HepG2 (cell line): Measurements from ENCODE around the gene RNASE9. TPM values are rescaled to one million over a fixed set of nuclear protein-coding genes. Genes with fewer than 3 reads are reported as not detected.

Experiments used
- ATAC-seq: fragments of 200-7000 bp; cut with Tn5 transposase; 3 replicates; pipeline ENCODE4 v1.9.1; 2020; ENCODE audit warnings: mild to moderate bottlenecking, moderate library complexity
- BruUV-seq: library from RNA; stranded (reverse); fragments of 400-500 nt; replicated peaks from 2 replicates; lab custom pipeline; 2021; lab: Mats Ljungman, UMichigan
- CTCF ChIA-PET: fragments of 300-600 bp; formaldehyde crosslinking; extraction: SDS; loops from one replicate; lab custom pipeline; 2021; ENCODE audit warnings: low total read pairs, inconsistent platforms, low intra/inter-chr PET ratio; lab: Yijun Ruan, JAX
- POLR2A ChIA-PET: fragments of 350-600 bp; sonication (Branson Sonifier 250); formaldehyde crosslinking; loops from one replicate; lab custom pipeline; 2020; ENCODE audit warnings: antibody characterized with exemption, inconsistent platforms; lab: Yijun Ruan, JAX
- DNase-seq: peaks from one replicate; pipeline ENCODE4 v3.0.0-alpha.2; 2015; ENCODE audit warnings: low spot score
- FAIRE-seq: peaks from 3 replicates; lab custom pipeline; 2011; peaks lifted over from hg19 to GRCh38; lab: Jason Lieb, UNC
- H2AFZ ChIP-seq: one replicate; pipeline ENCODE4 v1.6.1; 2011; ENCODE audit warnings: low read length, inconsistent platforms
- H3K27ac ChIP-seq: fragments of 300-600 bp; 3 replicates; pipeline ENCODE4 v1.8.0; 2011; ENCODE audit warnings: mixed run types, mild to moderate bottlenecking, mixed read lengths, low read length, inconsistent platforms; ENCODE audit not compliant: insufficient read depth; ENCODE audit errors: extremely low read length
- H3K27me3 ChIP-seq, 2 experiments: fragments of 200-600 bp in 1 of 2; 2 replicates in 1 of 2; 3 replicates in 1 of 2; pipeline versions ENCODE4 v1.6.0 to v1.8.0; 2011; ENCODE audit warnings: low read length in 2 of 2, mild to moderate bottlenecking in 2 of 2, moderate library complexity in 2 of 2, inconsistent platforms in 1 of 2; ENCODE audit not compliant: insufficient read depth in 2 of 2, control insufficient read depth in 1 of 2
- H3K36me3 ChIP-seq, 2 experiments: fragments of 200-600 bp in 1 of 2; replicated peaks in 1 of 2; 2 replicates in 1 of 2; 3 replicates in 1 of 2; pipeline versions ENCODE4 v1.5.1 to v1.8.0; 2011; ENCODE audit warnings: low read length in 2 of 2, inconsistent platforms in 1 of 2; ENCODE audit not compliant: insufficient read depth in 2 of 2, control insufficient read depth in 1 of 2
- H3K4me1 ChIP-seq: 2 replicates; pipeline ENCODE4 v1.5.1; 2012; ENCODE audit warnings: low read length, inconsistent platforms; ENCODE audit not compliant: insufficient read depth
- H3K4me2 ChIP-seq: 2 replicates; pipeline ENCODE4 v1.6.0; 2011; ENCODE audit warnings: low read depth, low read length, inconsistent platforms
- H3K4me3 ChIP-seq, 3 experiments: fragments of 200-600 bp in 1 of 3; sonication (generic), shearing (Covaris generic) in 1 of 3; replicated peaks in 1 of 3; 2 replicates each; pipeline ENCODE4 v1.5.1; 2011 to 2016; ENCODE audit warnings: low read length in 3 of 3, inconsistent platforms in 2 of 3, low read depth in 2 of 3, mild to moderate bottlenecking in 2 of 3, control low read depth in 1 of 3, mixed read lengths in 1 of 3; ENCODE audit not compliant: insufficient read depth in 1 of 3
- H3K79me2 ChIP-seq: one replicate; pipeline ENCODE4 v1.6.1; 2011; ENCODE audit warnings: low read length, inconsistent platforms; ENCODE audit not compliant: insufficient read depth
- H3K9ac ChIP-seq: 2 replicates; pipeline ENCODE4 v1.6.0; 2011; ENCODE audit warnings: mild to moderate bottlenecking, low read depth, low read length, inconsistent platforms; ENCODE audit not compliant: insufficient read depth
- H3K9me3 ChIP-seq: 2 replicates; pipeline ENCODE4 v1.5.1; 2012; ENCODE audit warnings: mild to moderate bottlenecking, low read length
- H4K20me1 ChIP-seq: 2 replicates; pipeline ENCODE4 v1.6.0; 2011; ENCODE audit warnings: inconsistent platforms, mild to moderate bottlenecking, low read length, moderate library complexity; ENCODE audit not compliant: insufficient read depth
- CHD2 ChIP-seq: IDR thresholded peaks from 2 replicates; pipeline ENCODE4 v1.6.1; 2011; ENCODE audit warnings: low read depth, low read length, improper control_type of control experiment
- MATR3 ChIP-seq: sonication (generic); formaldehyde crosslinking; IDR thresholded peaks from 2 replicates; pipeline ENCODE4 v1.4.0; 2020; ENCODE audit warnings: missing genetic modification reagents
- NBN ChIP-seq: fragments of 450-650 bp; conservative IDR thresholded peaks from 2 replicates; pipeline ENCODE4 v1.6.1; 2017
- SAP130 ChIP-seq: IDR thresholded peaks from 2 replicates; pipeline ENCODE4 v1.6.1; 2016; ENCODE audit warnings: low read depth
- ZFP82 ChIP-seq: sonication (generic); formaldehyde crosslinking; IDR thresholded peaks from 2 replicates; pipeline ENCODE4 v1.5.1; 2020; ENCODE audit warnings: mild to moderate bottlenecking, missing genetic modification reagents, borderline replicate concordance
- ZMAT5 ChIP-seq: sonication (generic); formaldehyde crosslinking; IDR thresholded peaks from 2 replicates; pipeline ENCODE4 v1.5.0; 2020; ENCODE audit warnings: mild to moderate bottlenecking, low read depth, missing genetic modification reagents, borderline replicate concordance
- ZNF335 ChIP-seq: sonication (generic); formaldehyde crosslinking; IDR thresholded peaks from 2 replicates; pipeline ENCODE4 v1.4.0; 2020; ENCODE audit warnings: missing genetic modification reagents
- in situ Hi-C: cut with HindIII; loops from 2 replicates; pipeline ENCODE4 v1.10.0; 2017; ENCODE audit warnings: low pct_unique_long_range_greater_than_20kb; ENCODE audit not compliant: extremely low pct_ligation_motif_present
- intact Hi-C: fragments of 100-400 bp; cut with micrococcal nuclease; formaldehyde crosslinking; loops from one replicate; pipeline ENCODE4 v1.10.0; 2022; ENCODE audit not compliant: unreplicated experiment
- polyA plus RNA-seq, 8 experiments: library from polyadenylated mRNA; depleted of rRNA in 3 of 8; stranded (reverse) in 7 of 8; unstranded in 1 of 8; fragments of >200 nt; fragmentation: Illumina TruSeq in 4 of 8; extraction: Trizol in 4 of 8; gene quantifications; 2 replicates each; pipeline versions ENCODE4 v1.2.1 to v1.2.3, GENCODE V29; 2011 to 2016; ENCODE audit warnings: low read depth in 4 of 8, missing spikeins in 1 of 8, mixed read lengths in 1 of 8; ENCODE audit not compliant: insufficient read depth in 1 of 8
- total RNA-seq, 5 experiments: library from RNA; depleted of rRNA; stranded (reverse); fragments of >200 nt; fragmentation: Illumina TruSeq; extraction: Trizol; gene quantifications; 2 replicates each; pipeline ENCODE4 v1.2.3, GENCODE V29; 2016; ENCODE audit warnings: low read depth in 1 of 5
- TF ChIP-seq, protein P1 (sequence below): sonication (generic); formaldehyde crosslinking; IDR thresholded peaks from 2 replicates; pipeline ENCODE4 v1.4.0; 2020; ENCODE audit warnings: missing genetic modification reagents, borderline replicate concordance
- TF ChIP-seq, protein P2 (sequence below): sonication (generic); formaldehyde crosslinking; IDR thresholded peaks from 2 replicates; pipeline ENCODE4 v1.5.0; 2020; ENCODE audit warnings: missing genetic modification reagents

The RNASE9 gene
- total and polyA plus RNA-seq, 2 of the 13 experiments (the other 11 are each of a cell fraction or from before 2014, with no cell fraction given): not detected

DNA sequence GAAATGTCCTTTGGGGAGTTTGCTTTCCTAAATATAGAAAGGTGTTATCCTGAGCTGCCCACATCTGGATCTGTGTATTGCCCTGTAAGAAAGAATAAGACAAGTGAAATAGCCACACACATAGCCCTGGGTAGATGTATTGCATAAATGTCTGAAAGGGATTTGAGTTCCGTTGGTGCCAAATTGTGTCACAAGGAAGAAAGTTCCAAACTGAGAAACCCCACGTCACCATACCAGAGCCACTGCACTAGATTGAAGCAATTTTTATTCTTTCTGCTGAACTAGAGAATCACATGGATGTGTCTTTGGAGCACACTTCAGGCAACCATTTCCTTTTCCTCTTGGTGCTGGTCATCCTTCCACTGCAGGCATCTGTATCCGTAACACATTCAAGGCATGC lies 5.0 kb downstream of the RNASE9 start (continued):
- TF ChIP-seq, protein P1, sequence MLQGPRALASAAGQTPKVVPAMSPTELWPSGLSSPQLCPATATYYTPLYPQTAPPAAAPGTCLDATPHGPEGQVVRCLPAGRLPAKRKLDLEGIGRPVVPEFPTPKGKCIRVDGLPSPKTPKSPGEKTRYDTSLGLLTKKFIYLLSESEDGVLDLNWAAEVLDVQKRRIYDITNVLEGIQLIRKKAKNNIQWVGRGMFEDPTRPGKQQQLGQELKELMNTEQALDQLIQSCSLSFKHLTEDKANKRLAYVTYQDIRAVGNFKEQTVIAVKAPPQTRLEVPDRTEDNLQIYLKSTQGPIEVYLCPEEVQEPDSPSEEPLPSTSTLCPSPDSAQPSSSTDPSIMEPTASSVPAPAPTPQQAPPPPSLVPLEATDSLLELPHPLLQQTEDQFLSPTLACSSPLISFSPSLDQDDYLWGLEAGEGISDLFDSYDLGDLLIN (CRISPR knock-in tag): no peak
- TF ChIP-seq ZMAT5 (CRISPR knock-in tag): no peak
- no peak for TF ChIP-seq MATR3 (CRISPR knock-in tag)
- TF ChIP-seq, protein P2, sequence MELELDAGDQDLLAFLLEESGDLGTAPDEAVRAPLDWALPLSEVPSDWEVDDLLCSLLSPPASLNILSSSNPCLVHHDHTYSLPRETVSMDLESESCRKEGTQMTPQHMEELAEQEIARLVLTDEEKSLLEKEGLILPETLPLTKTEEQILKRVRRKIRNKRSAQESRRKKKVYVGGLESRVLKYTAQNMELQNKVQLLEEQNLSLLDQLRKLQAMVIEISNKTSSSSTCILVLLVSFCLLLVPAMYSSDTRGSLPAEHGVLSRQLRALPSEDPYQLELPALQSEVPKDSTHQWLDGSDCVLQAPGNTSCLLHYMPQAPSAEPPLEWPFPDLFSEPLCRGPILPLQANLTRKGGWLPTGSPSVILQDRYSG (CRISPR knock-in tag): no peak
- TF ChIP-seq CHD2: no peak
- no peak for TF ChIP-seq SAP130 (CRISPR knock-in tag)
- no peak for TF ChIP-seq NBN
- TF ChIP-seq ZFP82 (CRISPR knock-in tag): no peak

GRCh38 chr14:20553024-20553423 lies 7.8 kb downstream of the RNASE9 start:
- CTCF ChIA-PET: no interaction called here
- no peak for DNase-seq
- no TSS peak for BruUV-seq
- in situ Hi-C loops: no loop called here
- FAIRE-seq: no peak
- ATAC-seq: no peak
- TF ChIP-seq ZNF335 (CRISPR knock-in tag): no peak
- TF ChIP-seq, all 625 proteins: peak for 0
- H2AFZ ChIP-seq: no peak overlapping the region
- no peaks in the 10 kb centered on the region for H3K9me3 ChIP-seq
- no peak overlapping the region for H3K4me3 ChIP-seq
- no peaks in the 10 kb centered on the region; a peak in 1 of 5 replicates for H3K27me3 ChIP-seq
- H4K20me1 ChIP-seq: no peaks in the 10 kb centered on the region
- H3K27ac ChIP-seq: no peak overlapping the region
- no peaks in the 10 kb centered on the region for H3K79me2 ChIP-seq
- H3K4me1 ChIP-seq: no peaks in the 10 kb centered on the region
- no peak overlapping the region for H3K4me2 ChIP-seq
- no peak overlapping the region for H3K9ac ChIP-seq
- POLR2A ChIA-PET: no interaction called here
- no peaks in the 10 kb centered on the region for H3K36me3 ChIP-seq
- intact Hi-C loops: no loop called here
